GM12878 (cell line): ENCODE data around the gene REXO1. TPM values are rescaled to one million over a fixed set of nuclear protein-coding genes. Genes with fewer than 3 reads are reported as not detected.

Experiments used
- ATAC-seq: fragments of 200-7000 bp; cut with Tn5 transposase; 3 replicates; pipeline ENCODE4 v1.9.1; 2020; ENCODE audit warnings: mild to moderate bottlenecking, moderate library complexity
- BruUV-seq: library from RNA; stranded (reverse); fragments of 400-500 nt; replicated peaks from 2 replicates; lab custom pipeline; 2021; lab: Mats Ljungman, UMichigan
- CTCF ChIA-PET: fragments of 300-600 bp; sonication (Branson Sonifier 250); formaldehyde crosslinking; extraction: SDS; loops from one replicate; lab custom pipeline; 2021; ENCODE audit warnings: inconsistent platforms; lab: Yijun Ruan, JAX
- POLR2A ChIA-PET: fragments of 350-600 bp; formaldehyde crosslinking; extraction: SDS; loops from one replicate; lab custom pipeline; 2021; ENCODE audit warnings: inconsistent platforms; lab: Charles Lee
- RAD21 ChIA-PET: fragments of 300-600 bp; sonication (Branson Sonifier 250); formaldehyde crosslinking; loops from one replicate; lab custom pipeline; 2023; ENCODE audit warnings: antibody characterized with exemption; ENCODE audit not compliant: unreplicated experiment; lab: Charles Lee
- SMC1A ChIA-PET: fragments of 300-600 bp; sonication (Branson Sonifier 250); formaldehyde crosslinking; loops from one replicate; lab custom pipeline; 2023; ENCODE audit not compliant: unreplicated experiment, uncharacterized antibody; lab: Charles Lee
- DNase-seq: peaks from one replicate; pipeline ENCODE4 v3.0.0-alpha.2; 2011; ENCODE audit warnings: low read depth, low spot score
- FAIRE-seq: peaks from 3 replicates; lab custom pipeline; 2011; peaks lifted over from hg19 to GRCh38; lab: Jason Lieb, UNC
- H2AFZ ChIP-seq: 2 replicates; pipeline ENCODE4 v1.6.0; 2011; ENCODE audit warnings: low read depth, low read length, control low read depth; ENCODE audit not compliant: control insufficient read depth
- H3K27ac ChIP-seq: 2 replicates; pipeline ENCODE4 v1.5.1; 2011; ENCODE audit warnings: control low read depth; ENCODE audit not compliant: control insufficient read depth, insufficient read depth
- H3K27me3 ChIP-seq, 2 experiments: replicated peaks in 1 of 2; 2 replicates each; pipeline versions ENCODE4 v1.6.0 to v1.6.1; 2011; ENCODE audit warnings: low read length in 1 of 2; ENCODE audit not compliant: control insufficient read depth in 2 of 2, insufficient read depth in 2 of 2
- H3K36me3 ChIP-seq, 2 experiments: 2 replicates each; pipeline ENCODE4 v1.5.1; 2011; ENCODE audit warnings: low read length in 1 of 2; ENCODE audit not compliant: control insufficient read depth in 2 of 2, insufficient read depth in 2 of 2
- H3K4me1 ChIP-seq: 2 replicates; pipeline ENCODE4 v1.6.1; 2011; ENCODE audit warnings: mild to moderate bottlenecking, low read length, moderate library complexity, mixed read lengths; ENCODE audit not compliant: control insufficient read depth, insufficient read depth
- H3K4me2 ChIP-seq: 2 replicates; pipeline ENCODE4 v1.6.0; 2011; ENCODE audit warnings: control low read depth; ENCODE audit not compliant: control insufficient read depth, insufficient read depth
- H3K4me3 ChIP-seq: fragments of 200-600 bp; sonication (generic); 2 replicates; pipeline ENCODE4 v1.5.1; 2016
- H3K79me2 ChIP-seq: 2 replicates; pipeline ENCODE4 v1.6.0; 2011; ENCODE audit warnings: low read length; ENCODE audit not compliant: control insufficient read depth, insufficient read depth
- H3K9ac ChIP-seq: 2 replicates; pipeline ENCODE4 v1.8.0; 2011; ENCODE audit warnings: low read length, control low read depth, mixed read lengths; ENCODE audit not compliant: control insufficient read depth, insufficient read depth
- H3K9me3 ChIP-seq: replicated peaks from 3 replicates; pipeline ENCODE4 v1.5.1; 2011; ENCODE audit warnings: mild to moderate bottlenecking, low read length; ENCODE audit not compliant: control insufficient read depth, insufficient read depth
- H4K20me1 ChIP-seq: 2 replicates; pipeline ENCODE4 v1.6.0; 2011; ENCODE audit not compliant: control insufficient read depth, insufficient read depth
- BRCA1 ChIP-seq: IDR thresholded peaks from 2 replicates; pipeline ENCODE4 v1.6.1; 2011; ENCODE audit warnings: low read depth, low read length, improper control_type of control experiment
- CHD2 ChIP-seq: IDR thresholded peaks from 2 replicates; pipeline ENCODE4 v1.6.1; 2011; ENCODE audit warnings: low read depth, low read length, improper control_type of control experiment, borderline replicate concordance
- CREB1 ChIP-seq: IDR thresholded peaks from 2 replicates; pipeline ENCODE4 v1.6.1; 2012; ENCODE audit warnings: low read depth, mild to moderate bottlenecking, inconsistent platforms
- CREM ChIP-seq: IDR thresholded peaks from 2 replicates; pipeline ENCODE4 v1.6.1; 2014; ENCODE audit warnings: antibody characterized with exemption, low read depth
- MYC ChIP-seq: IDR thresholded peaks from 2 replicates; pipeline ENCODE4 v1.6.1; 2011; ENCODE audit warnings: mild to moderate bottlenecking, low read length, moderate library complexity, inconsistent platforms; ENCODE audit not compliant: insufficient read depth, insufficient replicate concordance, insufficient read length, severe bottlenecking
- NBN ChIP-seq: fragments of 450-650 bp; IDR thresholded peaks from 2 replicates; pipeline ENCODE4 v1.6.1; 2016
- NFXL1 ChIP-seq: fragments of 450-650 bp; IDR thresholded peaks from 2 replicates; pipeline ENCODE4 v1.6.1; 2017; ENCODE audit warnings: antibody characterized with exemption, mild to moderate bottlenecking, borderline replicate concordance
- NR2C1 ChIP-seq: fragments of 450-650 bp; IDR thresholded peaks from 2 replicates; pipeline ENCODE4 v1.6.1; 2017; ENCODE audit warnings: antibody characterized with exemption, mild to moderate bottlenecking, moderate library complexity
- NR2C2 ChIP-seq: IDR thresholded peaks from 2 replicates; pipeline ENCODE4 v1.6.1; 2011; ENCODE audit warnings: borderline replicate concordance, low read depth; ENCODE audit not compliant: control insufficient read depth, insufficient read length
- RELA ChIP-seq: fragments of 450-650 bp; IDR thresholded peaks from 2 replicates; pipeline ENCODE4 v1.8.0; 2014; ENCODE audit warnings: borderline replicate concordance; ENCODE audit not compliant: partially characterized antibody
- SIX5 ChIP-seq: IDR thresholded peaks from 2 replicates; pipeline ENCODE4 v1.6.1; 2011; ENCODE audit warnings: mild to moderate bottlenecking, low read depth, low read length, moderate library complexity; ENCODE audit not compliant: severe bottlenecking
- WRNIP1 ChIP-seq: IDR thresholded peaks from 2 replicates; pipeline ENCODE4 v1.6.1; 2011; ENCODE audit warnings: low read depth, low read length, improper control_type of control experiment, borderline replicate concordance
- YY1 ChIP-seq: IDR thresholded peaks from 2 replicates; pipeline ENCODE4 v1.6.1; 2011; ENCODE audit warnings: low read depth, mild to moderate bottlenecking, low read length
- WGBS: methylation state at CpG from one replicate; pipeline ENCODE4 v1.1.6; 2016; ENCODE audit warnings: low lambda C conversion rate; ENCODE audit not compliant: insufficient replicate concordance, insufficient coverage; ENCODE audit errors: missing lambda C conversion rate; 5-methylcytosine and 5-hydroxymethylcytosine counted together
- in situ Hi-C: fragments of 300-500 bp; cut with MboI; formaldehyde crosslinking; loops from 9 replicates; pipeline ENCODE4 v1.14.3; 2018; ENCODE audit warnings: mixed read lengths
- intact Hi-C: fragments of 100-400 bp; cut with micrococcal nuclease; formaldehyde crosslinking; loops from one replicate; pipeline ENCODE4 v1.14.2; 2022; ENCODE audit not compliant: unreplicated experiment
- polyA plus RNA-seq, 11 experiments: library from polyadenylated mRNA; depleted of rRNA in 4 of 11; unstranded in 6 of 11; stranded (reverse) in 5 of 11; fragments of >200 nt; fragmentation: Nextera tagmentation in 4 of 11; fragmentation: Illumina TruSeq in 1 of 11; extraction: Ambion mirVana in 4 of 11; extraction: Trizol in 1 of 11; gene quantifications; 1 replicate in 1 of 11; 2 replicates in 10 of 11; pipeline versions ENCODE4 v1.2.1 to v1.2.3, GENCODE V29; 2011 to 2016; ENCODE audit warnings: inconsistent platforms in 2 of 11, missing spikeins in 2 of 11, low read depth in 1 of 11
- total RNA-seq, 4 experiments: library from RNA; depleted of rRNA in 3 of 4; stranded (reverse); fragments of >200 nt in 3 of 4; fragmentation: Illumina TruSeq in 1 of 4; extraction: Trizol in 1 of 4; gene quantifications; 2 replicates each; pipeline versions ENCODE4 v1.2.1 to v1.2.3, GENCODE V29; 2013 to 2021
- TF ChIP-seq, protein P1 (sequence below): fragments of 450-650 bp; IDR thresholded peaks from 2 replicates; pipeline ENCODE4 v1.6.1; 2018; ENCODE audit warnings: borderline replicate concordance, mild to moderate bottlenecking; ENCODE audit not compliant: partially characterized antibody
- TF ChIP-seq, protein P2 (sequence below): IDR thresholded peaks from 2 replicates; pipeline ENCODE4 v1.6.1; 2011; ENCODE audit warnings: low read depth, low read length, improper control_type of control experiment, borderline replicate concordance

The REXO1 gene
- total and polyA plus RNA-seq, 10 of the 15 experiments (the other 5 are each of a cell fraction or from before 2014, with no cell fraction given) = 0.03 to 45.2 (median 8.4) TPM

DNA sequence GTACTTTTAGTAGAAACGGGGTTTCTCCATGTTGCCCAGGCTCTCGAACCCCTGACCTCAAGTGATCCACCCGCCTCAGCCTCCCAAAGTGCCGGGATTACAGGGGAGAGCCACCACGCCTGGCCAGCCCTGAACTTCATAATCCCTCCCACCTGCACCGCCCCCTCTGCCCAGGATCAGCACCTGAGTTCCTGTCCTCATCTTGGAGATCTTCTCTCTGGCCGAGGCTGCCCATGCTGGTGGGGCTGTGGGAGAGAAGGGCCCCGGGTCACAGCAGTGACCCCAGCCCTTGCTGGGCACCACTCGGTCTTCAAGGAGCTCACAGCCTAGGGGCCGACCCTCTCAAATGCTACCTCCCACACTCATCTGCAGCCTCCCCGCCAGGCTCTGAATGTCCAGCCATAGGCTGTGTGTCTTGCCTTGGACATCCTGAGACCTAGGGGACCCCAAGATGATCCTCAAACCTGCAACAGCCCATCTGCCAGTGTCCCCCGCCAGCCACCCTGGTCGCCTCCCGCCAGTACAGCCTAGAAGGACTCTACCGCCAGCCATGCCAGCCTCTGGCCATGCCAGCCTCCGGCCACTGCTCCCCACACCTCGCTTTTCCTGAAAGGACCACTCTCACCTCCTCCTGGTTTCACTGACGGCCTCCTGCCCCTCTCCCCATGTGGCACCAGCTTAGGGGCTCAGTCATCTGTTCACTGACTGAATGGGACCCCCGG is 37.7 kb downstream of the REXO1 start:
- intact Hi-C loops = no loop called here
- Histone ChIP-seq H4K20me1 (no peaks in the 10 kb centered on the region), H3K9me3 (no peaks in the 10 kb centered on the region), H3K4me2 (no peak overlapping the region), H3K4me3 (no peak overlapping the region), H3K9ac (no peak overlapping the region), H2AFZ (no peak overlapping the region), H3K36me3 (no peaks in the 10 kb centered on the region), H3K27me3 (no peaks in the 10 kb centered on the region), H3K79me2 (no peaks in the 10 kb centered on the region), H3K27ac (no peak overlapping the region), H3K4me1 (peaks cover 3% of the 10 kb centered on the region; the same call in 1 of the 2 replicates)
- SMC1A ChIA-PET = no interaction called here
- RAD21 ChIA-PET = interaction anchor here (1.0 kb wide), 1 partner anchor 220 kb away, joined by 3 read pairs; no protein-coding TSS in a partner anchor
- TF ChIP-seq RELA (no peak), NR2C2 (no peak), NFXL1 (no peak), WRNIP1 (no peak), YY1 (no peak), MYC (no peak), CREM (no peak), BRCA1 (no peak), SIX5 (no peak), NBN (no peak), CHD2 (no peak), CREB1 (no peak), NR2C1 (no peak)
- TF ChIP-seq, protein P1, sequence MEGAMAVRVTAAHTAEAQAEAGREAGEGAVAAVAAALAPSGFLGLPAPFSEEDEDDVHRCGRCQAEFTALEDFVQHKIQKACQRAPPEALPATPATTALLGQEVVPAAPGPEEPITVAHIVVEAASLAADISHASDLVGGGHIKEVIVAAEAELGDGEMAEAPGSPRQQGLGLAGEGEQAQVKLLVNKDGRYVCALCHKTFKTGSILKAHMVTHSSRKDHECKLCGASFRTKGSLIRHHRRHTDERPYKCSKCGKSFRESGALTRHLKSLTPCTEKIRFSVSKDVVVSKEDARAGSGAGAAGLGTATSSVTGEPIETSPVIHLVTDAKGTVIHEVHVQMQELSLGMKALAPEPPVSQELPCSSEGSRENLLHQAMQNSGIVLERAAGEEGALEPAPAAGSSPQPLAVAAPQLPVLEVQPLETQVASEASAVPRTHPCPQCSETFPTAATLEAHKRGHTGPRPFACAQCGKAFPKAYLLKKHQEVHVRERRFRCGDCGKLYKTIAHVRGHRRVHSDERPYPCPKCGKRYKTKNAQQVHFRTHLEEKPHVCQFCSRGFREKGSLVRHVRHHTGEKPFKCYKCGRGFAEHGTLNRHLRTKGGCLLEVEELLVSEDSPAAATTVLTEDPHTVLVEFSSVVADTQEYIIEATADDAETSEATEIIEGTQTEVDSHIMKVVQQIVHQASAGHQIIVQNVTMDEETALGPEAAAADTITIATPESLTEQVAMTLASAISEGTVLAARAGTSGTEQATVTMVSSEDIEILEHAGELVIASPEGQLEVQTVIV = no peak
- TF ChIP-seq, protein P2, sequence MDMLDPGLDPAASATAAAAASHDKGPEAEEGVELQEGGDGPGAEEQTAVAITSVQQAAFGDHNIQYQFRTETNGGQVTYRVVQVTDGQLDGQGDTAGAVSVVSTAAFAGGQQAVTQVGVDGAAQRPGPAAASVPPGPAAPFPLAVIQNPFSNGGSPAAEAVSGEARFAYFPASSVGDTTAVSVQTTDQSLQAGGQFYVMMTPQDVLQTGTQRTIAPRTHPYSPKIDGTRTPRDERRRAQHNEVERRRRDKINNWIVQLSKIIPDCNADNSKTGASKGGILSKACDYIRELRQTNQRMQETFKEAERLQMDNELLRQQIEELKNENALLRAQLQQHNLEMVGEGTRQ = no peak
- FAIRE-seq (no peak), ATAC-seq (no peak), DNase-seq (no peak)
- in situ Hi-C loops = no loop called here
- CTCF ChIA-PET = interaction anchor here (1.2 kb wide), 1 partner anchor 10 kb away, joined by 4 read pairs; no protein-coding TSS in a partner anchor
- BruUV-seq = no TSS peak
- POLR2A ChIA-PET = interaction anchor here (0.6 kb wide), 1 partner anchor 198 kb away, joined by 3 read pairs; no protein-coding TSS in a partner anchor
- 61% methylated on average over 19 of the region's 19 CpGs for WGBS
